ENCODE measurements around the gene SOX15.

Gene SOX15

GRCh38 chr17:7576432-7576937, 13.4 kb downstream of the SOX15 start:
- no peak for DNase-seq

GRCh38 chr17:7575959-7576358, 13.9 kb downstream of the SOX15 start:
- no peak for DNase-seq

GRCh38 chr17:7575481-7575883, 14.4 kb downstream of the SOX15 start:
- no peak for DNase-seq

- no peak for DNase-seq
These were observed 15.5 kb downstream of the SOX15 start for GRCh38 chr17:7574176-7574953.

- peak; percentile 89 for DNase-seq
These were observed 16.4 kb downstream of the SOX15 start for GRCh38 chr17:7573324-7574080.

GRCh38 chr17:7572588-7573323, 17.1 kb downstream of the SOX15 start:
- DNase-seq, result peak; percentile 100

- no peak for DNase-seq
These were observed 17.6 kb downstream of the SOX15 start for GRCh38 chr17:7572338-7572587.

- no peak for DNase-seq
These were observed 19.5 kb downstream of the SOX15 start for GRCh38 chr17:7570351-7570750.

- DNase-seq, result no peak
These were observed 20.3 kb downstream of the SOX15 start for GRCh38 chr17:7569571-7569970.

- DNase-seq, result no peak
These were observed 26.6 kb downstream of the SOX15 start for GRCh38 chr17:7563115-7563869.

GRCh38 chr17:7562208-7562605, 27.7 kb downstream of the SOX15 start:
- no peak for DNase-seq

GRCh38 chr17:7561589-7562207, 28.2 kb downstream of the SOX15 start, which contains the start of gene SENP3:
Gene SENP3 (plus strand): TSS chr17:7561919. CDS start chr17:7563077, 1,158 bp downstream.
- peak; percentile 89 for DNase-seq

GRCh38 chr17:7561028-7561575, 28.8 kb downstream of the SOX15 start:
- peak; percentile 89 to 93 for DNase-seq

GRCh38 chr17:7560172-7561027, 29.5 kb downstream of the SOX15 start:
- peak; percentile 72 to 77 for DNase-seq

GRCh38 chr17:7559320-7560171, 30.3 kb downstream of the SOX15 start:
- no peak for DNase-seq

GRCh38 chr17:7558544-7559319, 31.2 kb downstream of the SOX15 start, which contains the start of gene TNFSF13:
Gene TNFSF13 (plus strand): TSS chr17:7558750. CDS start chr17:7559040, 290 bp downstream.
- DNase-seq, result no peak

- no peak for DNase-seq
These were observed 31.9 kb downstream of the SOX15 start for GRCh38 chr17:7557775-7558543.

- DNase-seq, result no peak
These were observed 32.6 kb downstream of the SOX15 start for GRCh38 chr17:7557147-7557764.
